OCI-LY1 (cell line): ENCODE data around the gene CACNA2D1.

Source experiments
- H2AFZ ChIP-seq: fragments of 200-600 bp; sonication (generic), shearing (Covaris generic); 2 replicates; pipeline ENCODE4 v1.6.0; 2014; ENCODE audit warnings: antibody characterized with exemption, mild to moderate bottlenecking, low read length
- H3F3A ChIP-seq: fragments of 200-600 bp; sonication (generic), shearing (Covaris generic); 2 replicates; pipeline ENCODE4 v1.6.0; 2014; ENCODE audit warnings: mild to moderate bottlenecking, antibody characterized with exemption, low read length, moderate library complexity; ENCODE audit not compliant: insufficient read depth
- H3K27ac ChIP-seq: fragments of 200-600 bp; sonication (generic); 2 replicates; pipeline ENCODE4 v1.5.1; 2014; ENCODE audit warnings: low read length, mixed run types, mild to moderate bottlenecking, low read depth; ENCODE audit not compliant: poor library complexity, severe bottlenecking
- H3K27me3 ChIP-seq: fragments of 200-600 bp; sonication (generic); 2 replicates; pipeline ENCODE4 v1.6.0; 2014; ENCODE audit warnings: antibody characterized with exemption, mild to moderate bottlenecking, low read length, moderate library complexity; ENCODE audit not compliant: insufficient read depth
- H3K36me3 ChIP-seq: fragments of 200-600 bp; sonication (generic); 2 replicates; pipeline ENCODE4 v1.6.1; 2014; ENCODE audit warnings: mild to moderate bottlenecking, antibody characterized with exemption, low read length, moderate library complexity, mixed read lengths; ENCODE audit not compliant: insufficient read depth
- H3K4me1 ChIP-seq: fragments of 200-600 bp; sonication (generic); 2 replicates; pipeline ENCODE4 v1.5.1; 2014; ENCODE audit warnings: mild to moderate bottlenecking, low read length, moderate library complexity; ENCODE audit not compliant: insufficient read depth, severe bottlenecking
- H3K4me2 ChIP-seq: fragments of 200-600 bp; sonication (generic), shearing (Covaris generic); 2 replicates; pipeline ENCODE4 v1.6.1; 2014; ENCODE audit warnings: low read length
- H3K4me3 ChIP-seq: fragments of 200-600 bp; sonication (generic); 2 replicates; pipeline ENCODE4 v1.5.1; 2014; ENCODE audit warnings: low read length, low read depth, mild to moderate bottlenecking, mixed read lengths; ENCODE audit not compliant: poor library complexity, severe bottlenecking
- H3K79me2 ChIP-seq: fragments of 200-600 bp; shearing (Covaris generic); 2 replicates; pipeline ENCODE4 v1.6.1; 2016; ENCODE audit warnings: mixed run types, low read length, mixed read lengths; ENCODE audit not compliant: insufficient read depth
- H3K9ac ChIP-seq: fragments of 200-600 bp; sonication (generic), shearing (Covaris generic); 2 replicates; pipeline ENCODE4 v1.6.1; 2014; ENCODE audit warnings: mild to moderate bottlenecking, low read length, mixed read lengths
- H3K9me2 ChIP-seq: fragments of 200-600 bp; sonication (generic), shearing (Covaris generic); 2 replicates; pipeline ENCODE4 v1.6.1; 2014; ENCODE audit warnings: low read depth, mild to moderate bottlenecking, low read length, mixed read lengths
- H3K9me3 ChIP-seq: fragments of 200-600 bp; shearing (Covaris generic); 2 replicates; pipeline ENCODE4 v1.6.1; 2014; ENCODE audit warnings: low read length, mixed read lengths
- H4K20me1 ChIP-seq: fragments of 200-600 bp; sonication (generic), shearing (Covaris generic); 2 replicates; pipeline ENCODE4 v1.6.0; 2016; ENCODE audit warnings: mild to moderate bottlenecking, low read length; ENCODE audit not compliant: insufficient read depth
- EZH2 ChIP-seq: fragments of 200-600 bp; sonication (generic), shearing (Covaris generic); IDR thresholded peaks from 2 replicates; pipeline ENCODE4 v1.8.0; 2017; ENCODE audit warnings: borderline replicate concordance, mixed run types, mild to moderate bottlenecking, antibody characterized with exemption, low read length, moderate library complexity, mixed read lengths
- TF ChIP-seq, protein P1 (sequence below): fragments of 200-600 bp; sonication (generic), shearing (Covaris generic); IDR thresholded peaks from 2 replicates; pipeline ENCODE4 v1.5.1; 2017; ENCODE audit warnings: mild to moderate bottlenecking, antibody characterized with exemption, low read length, moderate library complexity, mixed read lengths

The CACNA2D1 gene

GRCh38 chr7:82294382-82294784, 149.2 kb downstream of the CACNA2D1 start:
- Histone ChIP-seq H4K20me1 (no peaks in the 10 kb centered on the region; the same call in 1 of the 2 replicates), H2AFZ (no peak overlapping the region), H3K36me3 (no peaks in the 10 kb centered on the region), H3K4me3 (no peak overlapping the region), H3F3A (no peaks in the 10 kb centered on the region), H3K27me3 (no peaks in the 10 kb centered on the region), H3K9me2 (no peaks in the 10 kb centered on the region), H3K27ac (no peak overlapping the region), H3K4me1 (no peaks in the 10 kb centered on the region), H3K9ac (no peak overlapping the region), H3K4me2 (no peak overlapping the region), H3K79me2 (no peaks in the 10 kb centered on the region), H3K9me3 (no peaks in the 10 kb centered on the region)
- TF ChIP-seq, protein P1, sequence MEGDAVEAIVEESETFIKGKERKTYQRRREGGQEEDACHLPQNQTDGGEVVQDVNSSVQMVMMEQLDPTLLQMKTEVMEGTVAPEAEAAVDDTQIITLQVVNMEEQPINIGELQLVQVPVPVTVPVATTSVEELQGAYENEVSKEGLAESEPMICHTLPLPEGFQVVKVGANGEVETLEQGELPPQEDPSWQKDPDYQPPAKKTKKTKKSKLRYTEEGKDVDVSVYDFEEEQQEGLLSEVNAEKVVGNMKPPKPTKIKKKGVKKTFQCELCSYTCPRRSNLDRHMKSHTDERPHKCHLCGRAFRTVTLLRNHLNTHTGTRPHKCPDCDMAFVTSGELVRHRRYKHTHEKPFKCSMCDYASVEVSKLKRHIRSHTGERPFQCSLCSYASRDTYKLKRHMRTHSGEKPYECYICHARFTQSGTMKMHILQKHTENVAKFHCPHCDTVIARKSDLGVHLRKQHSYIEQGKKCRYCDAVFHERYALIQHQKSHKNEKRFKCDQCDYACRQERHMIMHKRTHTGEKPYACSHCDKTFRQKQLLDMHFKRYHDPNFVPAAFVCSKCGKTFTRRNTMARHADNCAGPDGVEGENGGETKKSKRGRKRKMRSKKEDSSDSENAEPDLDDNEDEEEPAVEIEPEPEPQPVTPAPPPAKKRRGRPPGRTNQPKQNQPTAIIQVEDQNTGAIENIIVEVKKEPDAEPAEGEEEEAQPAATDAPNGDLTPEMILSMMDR = no peak

DNA sequence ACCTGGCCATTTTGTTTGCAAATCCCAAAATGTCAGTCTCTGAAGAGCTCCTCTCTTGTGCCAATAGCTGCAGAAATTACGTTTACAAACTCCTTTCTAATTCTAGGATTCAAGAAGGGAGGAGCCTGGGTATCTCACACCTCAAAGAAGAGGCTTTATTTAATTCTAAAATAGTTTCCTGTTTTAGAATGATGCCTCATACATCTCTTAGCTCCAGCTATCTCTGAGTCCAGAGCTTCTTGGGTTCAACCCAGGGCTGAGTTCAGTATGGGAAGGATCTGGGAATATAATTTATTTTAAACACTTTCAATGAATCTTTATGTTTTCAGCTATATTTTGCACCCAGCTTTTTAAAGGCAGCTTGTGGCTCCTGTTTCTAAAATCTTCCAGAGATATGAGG, 150.1 kb downstream of the CACNA2D1 start:
- no peak for TF ChIP-seq EZH2
- TF ChIP-seq, protein P1 = no peak
- no peaks in the 10 kb centered on the region for H3K4me1 ChIP-seq
- no peaks in the 10 kb centered on the region for H3K79me2 ChIP-seq
- no peak overlapping the region for H3K9ac ChIP-seq
- no peaks in the 10 kb centered on the region for H3K9me2 ChIP-seq
- H4K20me1 ChIP-seq = no peaks in the 10 kb centered on the region; the same call in 1 of the 2 replicates
- no peak overlapping the region for H2AFZ ChIP-seq
- no peak overlapping the region for H3K4me2 ChIP-seq
- H3K27me3 ChIP-seq = no peaks in the 10 kb centered on the region
- no peaks in the 10 kb centered on the region for H3K36me3 ChIP-seq
- H3K9me3 ChIP-seq = no peaks in the 10 kb centered on the region
- no peak overlapping the region for H3K4me3 ChIP-seq
- H3F3A ChIP-seq = no peaks in the 10 kb centered on the region
- no peak overlapping the region for H3K27ac ChIP-seq

GRCh38 chr7:82291931-82292330, 151.6 kb downstream of the CACNA2D1 start:
- Histone ChIP-seq H2AFZ (no peak overlapping the region), H3K4me1 (no peaks in the 10 kb centered on the region), H3K27ac (no peak overlapping the region), H4K20me1 (no peaks in the 10 kb centered on the region; the same call in 1 of the 2 replicates), H3K9me3 (no peaks in the 10 kb centered on the region), H3K9me2 (no peaks in the 10 kb centered on the region), H3K4me3 (no peak overlapping the region), H3K27me3 (no peaks in the 10 kb centered on the region), H3F3A (no peaks in the 10 kb centered on the region), H3K36me3 (no peaks in the 10 kb centered on the region), H3K4me2 (no peak overlapping the region), H3K79me2 (no peaks in the 10 kb centered on the region), H3K9ac (no peak overlapping the region)
- TF ChIP-seq, protein P1 = no peak
